ENCODE measurements around the gene SUPT7L. TPM values are rescaled to one million over a fixed set of nuclear protein-coding genes. Genes with fewer than 3 reads are reported as not detected.

SUPT7L gene
- total RNA-seq (2022; extraction: Qiagen RNA extraction), result 25.1 to 32.9 TPM (median 32.8 TPM) in 5 replicates

GRCh38 chr2:27663285-27664153 lies at the start of gene SUPT7L, which contains the start of gene SLC4A1AP:
Gene SUPT7L, minus strand, starts transcription at chr2:27663614. Its CDS starts 1,422 bp downstream, at chr2:27662192.
Gene SLC4A1AP, plus strand, starts transcription at chr2:27663889. Its CDS starts 26 bp downstream, at chr2:27663915.

GRCh38 chr2:27628767-27629709 lies 34.4 kb downstream of the SUPT7L start, which contains the start of the genes CCDC121 and GPN1:
Gene CCDC121, minus strand, starts transcription at chr2:27629012. Its CDS starts 1,213 bp downstream, at chr2:27627799.
Gene GPN1, plus strand, starts transcription at chr2:27629050. Its CDS starts 9 bp downstream, at chr2:27629059.

Other genes starting within 250 kb of the SUPT7L start
- gene NRBP1, start 235.0 kb downstream of the SUPT7L start, total RNA-seq (2022; extraction: Qiagen RNA extraction), result 122 to 134 TPM (median 129 TPM) in 5 replicates
- 0.47 to 0.72 TPM (median 0.61 TPM) in 4 of 5 replicates, not detected in the other for gene KRTCAP3, start 221.2 kb downstream of the SUPT7L start, total RNA-seq (2022; extraction: Qiagen RNA extraction)
- 7.7 to 8.7 TPM (median 8.3 TPM) in 5 replicates for gene IFT172, start 173.9 kb downstream of the SUPT7L start, total RNA-seq (2022; extraction: Qiagen RNA extraction)
- gene FNDC4, start 168.4 kb downstream of the SUPT7L start, total RNA-seq (2022; extraction: Qiagen RNA extraction), result 4.2 to 5.4 TPM (median 4.5 TPM) in 5 replicates
- 0.10 to 0.42 TPM (median 0.32 TPM) in 5 replicates for gene GCKR, start 166.8 kb downstream of the SUPT7L start, total RNA-seq (2022; extraction: Qiagen RNA extraction)
- 14.8 to 19.7 TPM (median 17.7 TPM) in 5 replicates for gene ZNF512, start 80.6 kb downstream of the SUPT7L start, total RNA-seq (2022; extraction: Qiagen RNA extraction)
- 3.4 to 4.4 TPM (median 4.0 TPM) in 5 replicates for gene CCDC121, start 34.6 kb downstream of the SUPT7L start, total RNA-seq (2022; extraction: Qiagen RNA extraction)
- gene GPN1, start 34.6 kb downstream of the SUPT7L start, total RNA-seq (2022; extraction: Qiagen RNA extraction), result 54.7 to 64.0 TPM (median 56.6 TPM) in 5 replicates
- 27.0 to 35.9 TPM (median 28.8 TPM) in 5 replicates for gene SLC4A1AP, start 275 bp upstream of the SUPT7L start, total RNA-seq (2022; extraction: Qiagen RNA extraction)
- gene MRPL33, start 108.1 kb upstream of the SUPT7L start, total RNA-seq (2022; extraction: Qiagen RNA extraction), result 314 to 497 TPM (median 353 TPM) in 5 replicates
- 6.7 to 8.4 TPM (median 8.1 TPM) in 5 replicates for gene RBKS, start 226.8 kb upstream of the SUPT7L start, total RNA-seq (2022; extraction: Qiagen RNA extraction)
- 43.7 to 49.1 TPM (median 47.5 TPM) in 5 replicates for gene BABAM2, start 227.1 kb upstream of the SUPT7L start, total RNA-seq (2022; extraction: Qiagen RNA extraction)

Measured in A549 treated with AZD2906 at 1 μM for 4 hours (cell line).